ENCODE data around the gene TPRN. TPM values are rescaled to one million over a fixed set of nuclear protein-coding genes. Genes with fewer than 3 reads are reported as not detected.
A peak's percentile ranks its signal among the peaks of the same experiment; 100 is the strongest.
"Not testable (repeated sequence)": the region's sequence is repeated elsewhere in the genome, so short reads cannot be mapped to it uniquely, and the experiment has no call there.

The TPRN gene
- total RNA-seq, 4 donors from 2014 or later = 13.0 to 34.2 (median 15.8) TPM

- H3K4me3 ChIP-seq = peak overlapping the region; percentile 74 to 97 (median 88)
- no peak for DNase-seq
- TF ChIP-seq POLR2A (IDR thresholded peaks at IDR 0.05) (no peak), CTCF (IDR thresholded peaks at IDR 0.05) (no peak)
- peaks cover 39 to 86% (median 41%) of the 10 kb centered on the region in 3 donors for H3K4me1 ChIP-seq
- peaks cover 6 to 21% (median 21%) of the 10 kb centered on the region in 3 donors for H3K36me3 ChIP-seq
- H3K27me3 ChIP-seq = no peaks in the 10 kb centered on the region
- H3K27ac ChIP-seq = peak overlapping the region; percentile 94 to 100 (median 98)
- no CpG with 5 or more reads among the region's 83 CpGs for WGBS, 2 donors
- H3K9me3 ChIP-seq = no peaks in the 10 kb centered on the region
- intact Hi-C loops (cut with DNase I) = no loop called here
Observed at GRCh38 chr9:137241490-137242268, 41.1 kb upstream of the TPRN start.

GRCh38 chr9:137240841-137241489 lies 40.4 kb upstream of the TPRN start, which contains the start of gene TUBB4B:
Gene TUBB4B (plus strand): TSS chr9:137241287. CDS start chr9:137241361, 74 bp downstream.
- H3K4me1 ChIP-seq = peaks cover 44 to 91% (median 48%) of the 10 kb centered on the region in 3 donors

GRCh38 chr9:137240318-137240840 lies 39.8 kb upstream of the TPRN start:
- Histone ChIP-seq H3K27me3 (peaks cover 0 to 9% (median 0%) of the 10 kb centered on the region in 4 donors), H3K9me3 (no peaks in the 10 kb centered on the region), H3K27ac (peak overlapping the region; percentile 94 to 100 (median 95)), H3K4me1 (peaks cover 46 to 91% (median 49%) of the 10 kb centered on the region in 3 donors), H3K36me3 (peaks cover 6 to 21% (median 21%) of the 10 kb centered on the region in 3 donors), H3K4me3 (peak overlapping the region; percentile 60 to 97 (median 83))
- DNase-seq = no peak
- intact Hi-C loops (cut with DNase I) = no loop called here
- no CpG with 5 or more reads among the region's 58 CpGs for WGBS, 2 donors
- no peak for TF ChIP-seq POLR2A (IDR thresholded peaks at IDR 0.05)
- no peak for TF ChIP-seq CTCF (IDR thresholded peaks at IDR 0.05)

More at GRCh38 chr9:137240841-137241489, 40.4 kb upstream of the TPRN start, which contains the start of gene TUBB4B:
- H3K4me3 ChIP-seq = peak within 1 kb of the TSS; percentile 74 to 97 (median 88)
- peaks cover 6 to 21% (median 21%) of the 10 kb centered on the region in 3 donors for H3K36me3 ChIP-seq
- intact Hi-C loops (cut with DNase I) = no loop called here
- H3K27me3 ChIP-seq = peaks cover 0 to 3% (median 0%) of the 10 kb centered on the region in 4 donors
- H3K27ac ChIP-seq = peak within 1 kb of the TSS; percentile 94 to 100 (median 98)
- TF ChIP-seq POLR2A (IDR thresholded peaks at IDR 0.05) (peak in 3 of 4 donors; percentile 90 to 100 (median 100)), CTCF (IDR thresholded peaks at IDR 0.05) (peak in 3 of 6 experiments; percentile 14 to 35 (median 15))
- 0% methylated on average over 9 to 14 of the region's 67 CpGs for whole genome bisulfite sequencing, 2 donors
- peak; percentile 97 for DNase-seq
- no peaks in the 10 kb centered on the region for H3K9me3 ChIP-seq

- DNase-seq, H3K9me3 ChIP-seq: not testable (repeated sequence)
- WGBS, 2 donors = 37 to 59% methylated on average over 21 of the region's 27 CpGs
- Histone ChIP-seq H3K4me1 (peaks cover 43 to 84% (median 43%) of the 10 kb centered on the region in 3 donors), H3K27ac (peak overlapping the region; percentile 94 to 100 (median 95)), H3K4me3 (peak overlapping the region; percentile 60 to 97 (median 83)), H3K27me3 (peaks cover 0 to 16% (median 0%) of the 10 kb centered on the region in 4 donors), H3K36me3 (peaks cover 6 to 21% (median 21%) of the 10 kb centered on the region in 3 donors)
- intact Hi-C loops (cut with DNase I) = loop anchor here (10.0 kb wide), 1 partner anchor 55 kb away; the partner anchor contains the start of genes ANAPC2 and SSNA1
Observed at GRCh38 chr9:137239541-137240200, 39.1 kb upstream of the TPRN start.

All from esophagus squamous epithelium (tissue), 5 donors.